Lower leg skin (tissue), 3 donors: ENCODE data around the gene LEFTY2.

Experiments used
- POLR2A ChIP-seq, 2 donors: fragments of 450-650 bp; IDR thresholded peaks; one replicate each; pipeline ENCODE4 v1.6.1; 2016 to 2017; ENCODE audit warnings: antibody characterized with exemption in 2 of 2, mild to moderate bottlenecking in 1 of 2, moderate library complexity in 1 of 2
- TF ChIP-seq, protein P1 (sequence below), 3 donors: fragments of 450-650 bp; IDR thresholded peaks; one replicate each; pipeline ENCODE4 v1.5.1; 2016; ENCODE audit warnings: antibody characterized with exemption in 3 of 3, mild to moderate bottlenecking in 3 of 3, moderate library complexity in 2 of 3

DNA sequence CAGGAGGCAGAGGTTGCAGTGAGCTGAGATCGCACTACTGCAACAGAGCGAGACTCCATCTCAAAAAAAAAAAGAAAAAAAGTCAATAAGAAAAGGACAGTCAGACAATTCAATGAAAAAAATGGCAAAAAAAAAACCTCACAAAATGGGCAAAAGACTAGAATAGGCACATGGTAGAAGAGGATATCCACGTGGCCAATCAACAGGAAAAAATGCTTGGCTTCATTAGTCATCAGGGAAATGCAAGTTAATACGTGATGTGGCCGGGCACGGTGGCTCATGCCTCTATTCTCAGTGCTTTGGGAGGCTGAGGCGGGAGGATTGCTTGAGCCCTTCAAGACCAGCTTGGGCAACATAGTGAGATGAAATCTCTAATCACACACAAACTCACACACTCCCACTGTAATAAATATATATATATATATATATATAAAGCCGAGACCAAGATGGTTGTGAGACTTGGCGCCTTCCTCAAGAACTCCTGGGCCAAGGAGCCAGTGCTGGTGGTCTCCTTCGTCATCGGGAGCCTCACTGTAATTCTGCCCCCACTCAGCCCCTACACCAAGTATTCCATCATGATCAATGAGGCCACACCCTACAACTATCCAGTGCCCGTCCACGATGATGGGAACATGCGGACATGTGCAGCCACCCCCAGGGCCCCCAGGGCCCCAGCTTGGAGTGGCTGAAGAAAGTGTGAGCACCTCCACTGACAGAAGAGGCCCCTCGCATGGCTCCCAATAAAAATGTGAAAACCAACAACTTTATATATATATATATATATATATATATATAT is 22.9 kb upstream of the LEFTY2 start:
- TF ChIP-seq POLR2A (IDR thresholded peaks at IDR 0.05), result no peak
- TF ChIP-seq, protein P1, sequence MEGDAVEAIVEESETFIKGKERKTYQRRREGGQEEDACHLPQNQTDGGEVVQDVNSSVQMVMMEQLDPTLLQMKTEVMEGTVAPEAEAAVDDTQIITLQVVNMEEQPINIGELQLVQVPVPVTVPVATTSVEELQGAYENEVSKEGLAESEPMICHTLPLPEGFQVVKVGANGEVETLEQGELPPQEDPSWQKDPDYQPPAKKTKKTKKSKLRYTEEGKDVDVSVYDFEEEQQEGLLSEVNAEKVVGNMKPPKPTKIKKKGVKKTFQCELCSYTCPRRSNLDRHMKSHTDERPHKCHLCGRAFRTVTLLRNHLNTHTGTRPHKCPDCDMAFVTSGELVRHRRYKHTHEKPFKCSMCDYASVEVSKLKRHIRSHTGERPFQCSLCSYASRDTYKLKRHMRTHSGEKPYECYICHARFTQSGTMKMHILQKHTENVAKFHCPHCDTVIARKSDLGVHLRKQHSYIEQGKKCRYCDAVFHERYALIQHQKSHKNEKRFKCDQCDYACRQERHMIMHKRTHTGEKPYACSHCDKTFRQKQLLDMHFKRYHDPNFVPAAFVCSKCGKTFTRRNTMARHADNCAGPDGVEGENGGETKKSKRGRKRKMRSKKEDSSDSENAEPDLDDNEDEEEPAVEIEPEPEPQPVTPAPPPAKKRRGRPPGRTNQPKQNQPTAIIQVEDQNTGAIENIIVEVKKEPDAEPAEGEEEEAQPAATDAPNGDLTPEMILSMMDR (IDR thresholded peaks at IDR 0.05), result no peak
